HuH-7.5 (cell line): ENCODE measurements around the gene SLC4A7.
"Not testable (repeated sequence)": the region's sequence is repeated elsewhere in the genome, so short reads cannot be mapped to it uniquely, and the experiment has no call there.

Experiments used
- DNase-seq: peaks from one replicate; pipeline ENCODE4 v3.0.0; 2011; ENCODE audit warnings: low spot score

SLC4A7 gene

DNA sequence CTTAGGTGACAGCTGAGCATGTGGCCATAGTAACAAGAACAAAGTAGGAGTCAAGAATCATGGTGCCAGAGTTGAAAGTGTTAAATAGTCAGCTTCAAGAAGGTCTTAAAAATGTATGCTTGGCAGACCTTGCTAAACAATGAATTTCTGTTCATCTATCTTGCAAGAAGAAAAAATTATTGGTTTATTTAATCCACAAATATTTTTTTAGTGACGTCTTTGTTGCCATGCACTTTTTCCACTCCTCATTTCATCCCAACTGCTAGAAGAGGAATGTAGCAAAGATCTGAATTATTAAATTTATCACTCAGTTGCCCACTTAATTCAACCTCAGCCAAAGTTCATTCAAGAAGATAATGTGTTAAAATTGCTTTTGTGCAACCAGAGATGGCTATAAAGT lies 3.2 kb upstream of the SLC4A7 start:
- no peak for DNase-seq

DNA sequence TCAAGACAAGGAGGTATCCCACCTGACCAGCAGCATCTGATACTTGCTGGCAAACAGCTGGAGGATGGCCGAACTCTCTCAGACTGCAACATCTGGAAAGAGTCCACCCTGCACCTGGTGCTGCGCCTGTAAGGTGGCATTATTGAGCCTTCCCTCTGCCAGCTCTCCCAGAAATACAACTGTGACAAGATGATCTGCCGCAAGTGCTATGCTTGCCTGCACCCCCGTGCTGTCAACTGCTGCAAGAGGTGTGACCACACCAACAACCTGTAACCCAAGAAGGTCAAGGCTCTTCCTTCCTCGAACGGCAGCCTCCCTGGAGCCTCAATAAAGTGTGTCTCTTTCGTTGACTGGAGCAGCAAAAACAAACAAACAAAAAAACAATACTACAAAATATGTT lies 2.2 kb upstream of the SLC4A7 start:
- no peak for DNase-seq

DNA sequence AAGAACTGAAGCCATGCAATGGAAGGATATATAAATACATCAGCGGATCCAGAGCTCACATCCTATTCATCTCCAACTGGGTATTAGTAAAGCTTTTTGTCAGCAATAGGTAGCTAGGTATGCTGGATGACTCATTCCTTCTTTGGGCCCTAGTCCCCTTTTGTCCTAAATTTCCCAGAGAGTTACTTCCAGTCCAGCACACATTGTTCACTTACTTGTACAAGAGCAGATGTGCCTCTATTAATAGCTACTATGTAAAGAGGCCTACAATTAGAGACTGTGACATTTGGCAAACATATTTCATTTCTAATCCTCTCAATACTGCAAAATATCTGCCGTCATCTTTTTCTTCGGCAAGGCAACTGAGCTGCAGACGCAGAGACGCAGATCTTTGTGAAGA lies 1.7 kb upstream of the SLC4A7 start:
- DNase-seq, result no peak

DNA sequence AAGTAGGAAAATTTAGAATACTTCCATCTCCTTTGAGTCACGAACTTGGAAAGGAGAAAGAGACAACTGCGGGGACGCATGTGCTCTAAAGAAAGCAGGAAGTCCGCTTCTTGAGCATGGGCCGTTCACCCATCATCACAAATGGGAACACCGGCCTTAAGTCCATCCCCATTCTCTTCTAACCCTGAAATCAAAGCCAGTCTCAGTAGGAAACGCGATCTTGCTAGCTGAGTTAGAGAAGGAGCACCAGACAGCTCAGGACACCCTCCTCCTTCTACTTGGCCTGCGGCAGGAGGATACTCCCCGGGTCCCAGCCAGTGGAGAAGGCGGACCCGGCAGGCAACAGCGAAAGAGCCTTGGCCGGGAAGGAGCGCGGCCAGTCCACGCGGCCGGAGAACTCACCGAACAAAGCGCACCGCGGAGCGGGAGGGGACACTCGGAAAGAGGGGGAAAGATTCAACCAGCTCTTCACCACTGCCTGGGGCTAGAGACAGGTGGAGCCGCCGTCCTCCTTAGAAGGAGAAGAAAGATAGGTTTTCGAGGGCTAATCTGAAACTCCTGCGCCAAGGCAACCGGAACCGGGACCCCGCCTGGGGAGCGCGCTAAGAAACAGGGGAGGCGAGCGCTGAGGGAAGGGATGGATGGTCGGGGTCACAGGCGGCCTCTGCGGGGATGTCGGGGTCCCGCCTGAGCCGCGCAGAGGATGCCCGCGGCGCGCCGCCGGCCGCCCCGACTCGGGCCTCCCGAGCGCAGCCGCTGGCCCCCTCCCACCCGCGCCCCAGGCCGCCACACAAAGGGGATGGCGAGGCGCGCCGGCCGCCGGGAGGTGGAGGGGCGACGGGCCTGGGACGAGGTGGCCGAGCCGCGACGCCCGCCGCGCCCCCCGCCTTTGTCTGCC lies 818 bp downstream of the SLC4A7 start:
- DNase-seq, result peak; percentile 60

DNA sequence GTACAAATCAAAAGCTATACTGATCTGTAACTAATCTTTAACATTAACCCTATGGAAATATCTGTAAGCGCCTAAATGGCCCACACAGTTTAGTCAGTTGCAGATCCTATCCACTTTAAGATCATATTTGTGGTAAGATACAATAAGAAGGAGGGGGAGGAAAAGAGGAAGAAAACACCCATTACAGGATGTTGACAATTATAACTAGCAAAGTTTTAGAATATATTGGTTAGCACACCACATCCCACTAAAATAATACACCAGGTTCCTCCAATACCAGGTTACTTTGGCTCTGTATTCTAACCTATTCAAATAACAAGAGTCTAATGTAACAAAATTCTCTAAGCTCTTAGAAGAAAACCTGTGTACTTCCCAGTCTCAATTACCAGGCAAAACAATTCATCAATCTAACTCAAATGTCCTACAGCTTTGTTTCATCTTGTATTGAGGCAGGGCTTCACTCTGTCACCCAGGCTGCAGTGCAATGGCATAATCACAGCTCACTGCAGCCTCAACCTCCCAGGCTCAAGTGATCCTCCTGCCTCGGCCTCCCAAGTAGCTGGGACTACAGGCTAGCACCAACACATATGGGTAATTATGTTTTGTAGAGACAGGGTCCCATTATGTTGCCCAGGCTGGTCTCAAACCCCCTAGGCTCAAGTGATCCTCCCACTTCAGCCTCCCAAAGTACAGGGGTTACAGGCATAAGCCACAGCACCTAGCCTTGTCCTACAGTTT lies 4.2 kb downstream of the SLC4A7 start:
- DNase-seq, result no peak

DNA sequence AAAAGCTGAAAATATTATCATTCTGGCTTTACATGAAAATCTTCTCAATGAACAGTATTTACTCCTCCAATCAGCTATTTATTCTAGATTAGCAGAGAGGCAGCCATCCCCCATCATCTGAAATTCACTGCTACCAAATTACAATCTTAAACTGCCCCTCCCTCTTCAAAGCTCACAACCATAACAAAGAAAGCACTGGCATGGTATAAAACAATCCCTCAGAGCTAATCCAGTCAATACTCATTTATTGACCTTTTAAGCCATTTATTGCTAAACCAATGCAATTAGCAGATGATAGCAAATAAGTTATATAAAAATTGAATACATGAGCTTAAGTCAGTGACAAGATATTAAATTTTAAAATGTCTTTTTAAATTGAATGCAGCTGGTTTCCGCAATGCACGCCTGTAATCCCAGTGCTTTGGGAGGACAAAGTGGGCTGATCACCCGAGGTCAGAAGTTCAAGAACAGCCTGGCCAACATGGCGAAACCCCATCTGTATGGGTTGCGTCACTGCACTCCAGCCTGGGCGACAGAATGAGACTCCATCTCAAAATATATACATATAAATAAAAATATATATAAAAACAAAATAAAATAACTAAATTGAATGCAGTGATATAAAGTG lies 12.1 kb downstream of the SLC4A7 start:
- DNase-seq, result no peak

DNA sequence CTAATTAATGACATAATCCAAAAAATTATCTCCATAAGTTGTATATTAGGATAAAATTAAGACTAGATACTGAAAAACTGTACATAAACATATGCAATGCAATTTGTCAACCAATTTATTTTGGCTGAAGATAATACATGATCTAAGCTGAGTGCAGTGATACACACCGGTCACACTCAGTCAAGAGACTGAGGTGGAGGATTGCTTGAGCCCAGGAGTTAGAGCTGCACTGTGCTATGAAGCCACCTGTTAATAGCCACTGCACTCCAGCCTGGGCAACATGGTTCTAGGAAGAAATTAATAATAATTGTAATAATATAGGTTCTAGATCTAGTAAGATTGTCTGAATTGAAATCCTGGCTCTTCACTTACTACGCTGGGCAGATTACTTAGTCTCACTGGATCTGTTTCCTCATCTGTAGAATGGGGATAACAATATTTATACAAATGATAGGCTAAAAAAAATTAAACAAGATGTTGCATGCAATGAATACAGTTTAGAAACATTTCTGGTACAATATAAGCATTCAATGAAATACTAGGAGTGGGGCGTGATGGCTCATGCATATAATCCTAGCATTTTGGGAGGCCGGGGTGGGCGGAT lies 15.8 kb downstream of the SLC4A7 start:
- DNase-seq, result no peak

DNA sequence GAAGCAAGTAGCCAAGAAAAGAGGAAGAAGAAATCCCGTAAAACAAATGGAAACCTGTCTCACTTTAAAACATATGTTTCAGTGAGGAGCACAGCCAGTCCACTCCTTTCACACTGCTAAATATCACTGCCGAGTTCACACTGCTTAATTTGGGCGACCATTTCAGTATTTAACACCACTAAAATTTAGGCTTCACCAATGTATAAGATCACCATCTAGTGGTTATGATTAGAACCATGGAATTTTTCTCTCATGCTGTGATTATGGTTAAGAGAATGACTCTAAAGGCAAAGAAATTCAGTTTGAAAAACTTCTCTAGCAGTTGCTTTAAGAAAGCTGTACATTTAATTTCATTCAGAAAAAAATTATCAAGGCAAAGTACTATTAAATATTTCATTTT lies 16.6 kb downstream of the SLC4A7 start:
- DNase-seq, result peak; percentile 32

DNA sequence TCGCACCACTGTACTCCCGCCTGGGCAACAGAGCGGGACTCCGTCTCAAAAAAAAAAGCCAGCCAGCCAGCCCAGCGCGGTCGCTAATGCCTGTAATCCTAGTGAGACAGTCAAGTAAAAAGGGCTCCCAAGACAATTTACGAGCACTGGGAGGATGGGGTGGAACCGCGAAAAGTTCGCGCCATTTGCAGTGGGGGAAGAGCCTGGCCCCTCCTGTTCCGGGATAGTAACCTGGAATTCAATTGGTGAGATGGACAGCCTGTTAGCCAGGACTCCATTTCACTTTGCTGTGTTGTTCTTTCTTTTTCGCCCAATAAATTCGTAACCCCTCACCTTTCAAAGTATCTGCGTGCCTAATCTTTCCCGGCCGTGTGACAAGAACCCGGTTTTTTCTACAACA lies 19.5 kb downstream of the SLC4A7 start:
- DNase-seq, result no peak

DNA sequence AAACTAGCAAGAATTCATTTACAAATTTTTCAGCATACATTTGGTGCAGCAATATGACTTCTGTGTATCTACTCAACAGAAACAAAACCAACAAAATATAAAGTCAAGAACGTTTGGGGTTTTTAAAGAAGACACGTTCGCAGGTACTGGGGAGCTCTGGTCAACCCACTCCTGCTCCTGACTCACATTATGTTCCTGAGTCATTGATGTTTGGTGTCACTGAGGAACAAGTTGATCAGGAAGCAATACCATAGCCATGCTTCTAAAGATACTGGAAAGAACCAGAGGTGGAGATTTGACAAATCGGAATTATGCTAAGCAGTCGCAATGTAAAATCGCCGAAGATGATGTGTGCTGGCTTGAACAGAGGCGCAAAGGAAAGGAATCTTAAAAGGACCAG lies 22.0 kb downstream of the SLC4A7 start:
- DNase-seq, result no peak

DNA sequence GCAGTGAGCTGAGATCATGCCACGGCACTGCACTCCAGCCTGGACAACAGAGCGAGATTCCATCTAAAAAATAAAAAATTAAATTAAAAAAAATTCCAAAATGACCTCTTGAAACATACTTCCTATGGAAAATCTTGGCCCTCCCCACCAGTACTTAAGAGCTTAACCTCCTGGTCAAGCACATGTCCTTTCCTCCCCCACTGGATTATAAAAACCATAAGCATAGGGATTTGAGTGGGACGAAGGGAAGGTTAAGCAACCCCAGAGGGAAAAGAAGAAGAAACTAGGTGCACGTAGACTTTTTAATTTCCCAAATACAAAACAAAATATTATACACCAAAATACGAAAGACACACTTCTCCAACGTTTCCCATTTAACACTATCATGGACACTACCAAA lies 25.3 kb downstream of the SLC4A7 start:
- no peak for DNase-seq

DNA sequence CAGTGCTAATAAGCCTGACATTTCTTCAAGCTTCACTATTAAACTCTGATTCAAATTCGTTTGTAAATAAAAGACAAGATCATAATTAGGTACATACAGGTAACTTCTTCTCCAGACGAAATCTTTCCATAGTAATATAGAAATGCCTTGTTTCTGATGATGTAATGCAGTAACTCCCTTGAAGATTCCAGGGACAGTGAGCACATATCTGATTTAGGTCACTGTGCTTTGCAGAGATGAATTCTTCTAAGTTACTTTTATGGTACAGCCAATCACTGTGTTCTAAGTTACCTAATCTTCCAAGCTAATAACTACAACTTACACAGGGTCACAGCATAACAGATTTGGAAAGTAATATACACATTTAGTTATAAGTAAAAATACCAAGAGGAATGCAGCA lies 27.6 kb downstream of the SLC4A7 start:
- no peak for DNase-seq

DNA sequence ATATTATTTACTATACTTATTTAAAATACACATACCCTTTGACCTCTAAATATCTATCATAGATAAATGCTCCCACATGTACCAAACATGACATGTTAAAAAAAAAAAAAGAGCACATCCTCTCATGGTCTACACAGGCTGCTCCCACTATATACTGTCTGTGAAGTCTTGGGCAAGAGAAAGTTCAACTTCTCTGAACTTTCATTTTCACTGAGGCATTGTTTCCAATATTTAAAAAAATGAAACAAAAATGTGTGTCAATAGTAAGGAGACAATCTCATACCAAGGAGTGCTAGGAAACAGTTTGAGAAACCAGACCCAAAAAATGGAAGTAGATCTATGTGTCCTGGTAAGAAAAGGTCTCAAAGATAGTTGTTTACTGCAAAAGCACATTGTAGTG lies 29.3 kb downstream of the SLC4A7 start:
- no peak for DNase-seq

DNA sequence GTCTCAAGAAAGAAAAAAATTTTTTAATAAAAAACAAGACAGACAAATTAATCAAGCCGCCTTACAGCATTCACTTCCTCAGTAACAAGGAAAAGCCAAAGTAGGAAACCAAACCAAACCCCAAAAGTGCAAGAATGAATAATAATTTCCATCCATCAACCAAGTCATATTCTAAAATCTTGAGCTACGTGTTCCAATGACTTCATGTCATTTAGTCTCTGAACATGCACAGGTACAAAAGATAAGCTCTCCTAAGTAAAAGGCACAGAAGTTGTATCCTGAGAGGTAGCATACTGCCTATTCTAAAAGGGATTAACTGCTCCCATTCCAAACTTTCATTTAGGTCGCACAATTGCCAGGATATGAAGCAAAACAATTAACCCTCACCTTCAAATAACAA lies 29.7 kb downstream of the SLC4A7 start:
- no peak for DNase-seq

DNA sequence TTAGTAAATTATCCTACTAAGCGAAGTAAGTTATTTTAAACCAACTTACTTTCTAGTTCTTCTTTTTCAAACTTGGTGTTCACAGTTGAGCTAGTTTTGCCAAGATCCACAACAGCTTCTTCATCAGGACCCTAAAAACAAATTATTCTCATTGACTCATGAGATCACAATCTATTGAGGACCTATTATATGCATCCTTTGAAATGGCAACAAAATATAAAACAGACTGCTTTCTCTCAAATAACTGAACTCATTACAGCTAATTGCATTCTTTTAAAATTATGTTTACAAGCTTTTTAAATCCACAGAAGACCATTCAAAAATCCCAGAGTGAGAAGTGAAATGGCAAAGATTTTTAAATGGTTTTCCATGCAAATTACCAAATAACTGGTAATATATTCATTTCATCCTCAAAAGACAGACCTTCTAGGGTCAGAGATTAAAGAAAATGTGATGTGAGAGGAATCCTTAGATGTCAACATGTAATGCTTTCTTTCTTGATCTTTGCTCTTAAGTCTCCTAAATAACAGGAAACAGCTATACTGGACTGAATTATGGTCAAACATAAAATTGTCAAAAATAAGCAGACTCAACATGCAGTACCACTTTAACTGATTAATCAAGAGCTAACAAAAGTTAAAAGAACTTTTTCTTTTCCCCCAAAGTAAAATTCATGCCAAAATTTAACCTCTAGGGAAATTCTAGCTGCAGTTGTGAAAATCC lies 31.7 kb downstream of the SLC4A7 start:
- no peak for DNase-seq

DNA sequence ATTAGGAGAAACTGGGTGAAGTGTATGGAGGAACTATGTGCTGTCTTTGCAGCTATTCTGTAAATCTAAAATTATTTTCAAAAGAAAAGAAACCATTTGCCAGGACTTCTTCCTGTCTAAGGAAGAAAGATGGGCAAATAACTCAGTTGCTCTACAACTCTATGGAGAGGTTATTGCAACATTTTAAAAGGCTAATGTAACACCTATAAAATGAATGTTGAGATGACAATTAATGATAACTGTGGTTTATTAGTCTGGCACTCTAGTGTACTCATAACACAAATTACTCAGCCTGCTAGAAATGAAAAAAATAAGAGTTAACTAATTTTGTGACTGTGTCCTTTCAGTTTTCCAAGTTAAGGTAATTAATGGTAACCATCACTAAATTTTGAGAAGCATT lies 32.3 kb downstream of the SLC4A7 start:
- no peak for DNase-seq

DNA sequence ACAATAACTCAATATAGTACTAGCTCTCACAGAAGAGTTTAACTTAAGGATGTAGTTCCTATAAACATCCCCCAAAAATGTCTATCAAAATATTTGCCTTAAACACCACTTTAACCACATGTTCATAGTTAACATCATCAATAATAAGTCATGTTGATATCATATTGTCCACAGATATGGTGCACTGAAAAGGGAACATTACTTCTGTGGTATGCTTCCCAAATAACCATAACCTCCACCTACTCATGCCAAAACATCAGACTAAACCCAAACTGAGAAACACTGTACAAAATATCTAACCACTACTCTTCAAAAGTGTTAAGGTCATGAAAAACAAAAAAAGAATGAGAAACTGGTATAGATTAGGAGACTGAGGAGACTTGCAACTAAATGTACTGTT lies 32.9 kb downstream of the SLC4A7 start:
- no peak for DNase-seq

DNA sequence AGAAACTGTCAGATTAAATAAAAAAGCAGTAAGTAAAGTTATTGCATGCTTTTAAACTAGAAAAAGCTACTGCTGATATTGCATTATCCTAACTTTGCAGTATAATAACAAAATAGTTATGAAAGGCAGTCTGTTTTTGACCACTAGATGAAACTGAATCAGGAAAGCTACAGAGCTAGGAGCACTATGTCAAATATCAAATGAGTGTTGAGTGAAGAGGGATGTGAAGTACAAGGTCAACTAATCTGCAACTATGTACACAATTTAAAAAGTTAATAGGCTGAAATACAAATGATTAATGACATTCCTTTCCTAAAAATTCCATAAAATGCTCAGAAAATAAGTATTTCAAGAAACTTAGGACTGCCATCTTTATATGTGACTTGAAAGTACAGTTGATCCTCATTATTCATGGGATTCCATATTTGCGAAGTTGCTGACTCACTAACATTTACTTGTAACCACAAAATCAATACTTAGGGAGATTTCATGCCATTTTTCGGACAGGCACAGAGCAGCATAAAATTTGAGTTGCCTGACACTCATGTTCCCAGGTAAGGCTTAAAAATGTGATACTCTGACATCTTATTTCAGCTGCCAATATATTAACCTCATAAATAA lies 34.5 kb downstream of the SLC4A7 start:
- DNase-seq, result no peak

DNA sequence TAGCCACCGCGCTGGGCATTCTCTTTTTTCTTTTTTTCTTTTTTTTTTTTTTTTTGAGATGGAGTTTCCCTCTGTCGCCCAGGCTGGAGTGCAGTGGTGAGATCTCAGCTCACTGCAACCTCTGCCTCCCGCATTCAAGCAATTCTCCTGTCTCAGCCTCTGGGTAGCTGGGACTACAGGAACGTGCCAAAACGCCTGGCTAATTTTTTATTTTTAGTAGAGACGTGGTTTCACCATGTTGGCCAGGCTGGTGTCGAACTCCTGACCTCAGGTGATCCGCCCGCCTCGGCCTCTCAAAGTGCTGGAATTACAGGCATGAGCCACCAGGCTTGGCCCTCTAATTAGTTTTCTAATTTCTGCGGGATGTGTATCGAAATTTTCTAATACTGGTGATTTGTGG lies 41.2 kb downstream of the SLC4A7 start:
- not testable (repeated sequence) for DNase-seq

DNA sequence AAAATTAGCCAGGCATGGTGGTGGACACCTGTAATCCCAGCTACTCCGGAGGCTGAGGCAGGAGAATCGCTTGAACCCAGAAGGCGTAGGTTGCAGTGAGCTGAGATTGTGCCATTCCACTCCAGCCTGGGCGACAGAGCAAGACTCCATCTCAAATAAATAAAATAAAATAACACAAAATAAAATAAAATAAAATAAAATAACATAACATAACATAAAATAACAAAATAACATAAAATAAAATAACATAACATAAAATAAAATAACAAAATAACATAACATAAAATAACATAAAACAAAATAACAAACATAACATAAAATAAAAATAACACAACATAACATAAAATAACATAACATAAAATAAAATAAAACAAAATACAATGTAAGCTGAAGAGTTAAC lies 45.8 kb downstream of the SLC4A7 start:
- DNase-seq, result not testable (repeated sequence)

DNA sequence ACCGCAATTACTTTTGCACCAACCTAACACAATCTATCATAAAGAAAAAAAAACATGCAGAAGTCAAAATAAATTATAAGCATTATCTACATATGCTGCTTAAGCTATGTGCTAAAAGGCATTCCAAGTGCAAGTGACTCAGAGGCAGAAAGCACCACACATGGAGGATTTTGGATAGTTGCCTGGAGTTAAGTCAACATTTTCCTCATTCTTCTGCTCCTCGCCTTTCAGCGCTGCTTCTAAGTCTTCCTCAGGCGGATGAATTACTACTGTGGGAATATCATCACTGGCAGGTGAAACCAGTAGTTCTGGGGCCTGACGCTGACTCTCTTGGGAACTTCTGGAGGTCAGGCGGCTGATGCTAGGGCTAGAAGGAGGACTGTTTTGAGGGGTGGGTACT lies 53.1 kb downstream of the SLC4A7 start:
- no peak for DNase-seq

DNA sequence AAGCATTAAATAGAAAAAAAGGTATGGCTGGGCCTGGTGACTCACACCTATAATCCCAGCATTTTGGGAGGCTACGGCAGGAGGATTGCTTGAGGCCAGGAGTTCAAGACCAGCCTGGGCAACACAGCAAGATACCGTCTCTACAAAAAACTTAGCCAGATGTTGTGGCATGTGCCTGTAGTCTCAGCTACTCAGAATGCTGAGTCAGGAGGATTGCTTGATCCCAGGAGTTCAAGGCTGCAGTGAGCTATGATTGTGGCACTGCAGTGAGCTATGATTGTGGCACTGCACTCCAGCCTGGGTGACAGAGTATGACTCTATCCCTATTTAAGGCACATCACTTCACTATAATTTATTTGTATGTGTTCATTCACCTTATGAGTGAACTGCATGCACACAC lies 54.3 kb downstream of the SLC4A7 start:
- DNase-seq, result no peak
